Naive thymus-derived CD4-positive, alpha-beta T cell (primary cell): ENCODE measurements around the gene MSTN. TPM values are rescaled to one million over a fixed set of nuclear protein-coding genes. Genes with fewer than 3 reads are reported as not detected.

Experiments used
- ATAC-seq: fragments of 150-1000 bp; cut with Tn5 transposase; 2 replicates; pipeline ENCODE4 v1.10.0; 2021; ENCODE audit warnings: mild to moderate bottlenecking, moderate library complexity
- CTCF ChIA-PET: fragments of 350-600 bp; sonication (Branson Sonifier 250); formaldehyde crosslinking; loops from one replicate; lab custom pipeline; 2021; ENCODE audit warnings: antibody characterized with exemption; lab: Charles Lee
- POLR2A ChIA-PET: fragments of 350-600 bp; sonication (Branson Sonifier 250); formaldehyde crosslinking; loops from one replicate; lab custom pipeline; 2021; ENCODE audit warnings: antibody characterized with exemption, inconsistent platforms; lab: Charles Lee
- DNase-seq, 9 donors: peaks; one replicate each; pipeline versions ENCODE4 v3.0.0 to v3.0.0-alpha.2; 2020 to 2022; ENCODE audit warnings: mixed read lengths in 1 of 9
- H3K27ac ChIP-seq: one replicate; pipeline ENCODE4 v1.7.0; 2013; ENCODE audit warnings: mild to moderate bottlenecking, low read depth, low read length, moderate library complexity
- H3K27me3 ChIP-seq, 2 donors: one replicate each; pipeline ENCODE4 v1.7.0; 2013; ENCODE audit warnings: low read length in 2 of 2, mild to moderate bottlenecking in 2 of 2, moderate library complexity in 2 of 2; ENCODE audit not compliant: control insufficient read depth in 2 of 2, insufficient read depth in 2 of 2
- H3K36me3 ChIP-seq, 3 experiments: 1 replicate in 2 of 3; 2 replicates in 1 of 3; pipeline ENCODE4 v1.7.0; 2013; ENCODE audit warnings: low read length in 3 of 3, mild to moderate bottlenecking in 3 of 3, moderate library complexity in 1 of 3; ENCODE audit not compliant: insufficient read depth in 3 of 3, control insufficient read depth in 2 of 3
- H3K4me1 ChIP-seq, 2 donors: one replicate each; pipeline ENCODE4 v1.7.0; 2013; ENCODE audit warnings: low read length in 2 of 2, mild to moderate bottlenecking in 2 of 2, moderate library complexity in 1 of 2; ENCODE audit not compliant: control insufficient read depth in 2 of 2, insufficient read depth in 2 of 2
- H3K4me3 ChIP-seq: 2 replicates; pipeline ENCODE4 v1.7.0; 2013; ENCODE audit warnings: mild to moderate bottlenecking, low read length
- H3K9me3 ChIP-seq, 3 experiments: 1 replicate in 2 of 3; 2 replicates in 1 of 3; pipeline ENCODE4 v1.7.0; 2013; ENCODE audit warnings: low read length in 3 of 3; ENCODE audit not compliant: control insufficient read depth in 2 of 3
- H3K27ac Mint-ChIP-seq, 9 donors: one replicate each; pipeline ENCODE4 v1.8.0; 2020 to 2022; ENCODE audit warnings: mixed read lengths in 9 of 9, mild to moderate bottlenecking in 8 of 9, moderate library complexity in 5 of 9, inconsistent platforms in 2 of 9
- H3K27me3 Mint-ChIP-seq, 5 donors: one replicate each; pipeline ENCODE4 v1.8.0; 2021 to 2022; ENCODE audit warnings: mixed read lengths in 5 of 5, mild to moderate bottlenecking in 1 of 5
- H3K36me3 Mint-ChIP-seq, 5 donors: one replicate each; pipeline ENCODE4 v1.8.0; 2020 to 2022; ENCODE audit warnings: mixed read lengths in 5 of 5, mild to moderate bottlenecking in 3 of 5, inconsistent platforms in 1 of 5
- H3K4me1 Mint-ChIP-seq, 7 donors: one replicate each; pipeline ENCODE4 v1.8.0; 2020 to 2022; ENCODE audit warnings: mixed read lengths in 7 of 7, mild to moderate bottlenecking in 3 of 7, inconsistent platforms in 1 of 7
- H3K4me3 Mint-ChIP-seq, 10 donors: one replicate each; pipeline ENCODE4 v1.8.0; 2020 to 2022; ENCODE audit warnings: mild to moderate bottlenecking in 10 of 10, mixed read lengths in 10 of 10, moderate library complexity in 6 of 10, inconsistent platforms in 2 of 10
- H3K9me3 Mint-ChIP-seq, 11 donors: one replicate each; pipeline ENCODE4 v1.8.0; 2020 to 2022; ENCODE audit warnings: mixed read lengths in 11 of 11, mild to moderate bottlenecking in 4 of 11, inconsistent platforms in 1 of 11, moderate library complexity in 1 of 11
- intact Hi-C, 2 donors: fragments of 100-400 bp; cut with micrococcal nuclease; formaldehyde crosslinking; loops; one replicate each; pipeline ENCODE4 v1.15.1; 2023
- polyA plus RNA-seq, 2 donors: library from polyadenylated mRNA; unstranded; fragments of 300-500 nt; fragmentation: Illumina TruSeq; gene quantifications; one replicate each; pipeline ENCODE4 v1.2.3, GENCODE V29; 2021
- total RNA-seq, 6 experiments: library from RNA in 5 of 6; stranded (reverse) in 5 of 6; gene quantifications; 1 replicate in 5 of 6; 2 replicates in 1 of 6; pipeline ENCODE4 v1.2.3 and lab custom pipeline; 2021 to 2026

The MSTN gene
- total and polyA plus RNA-seq, 7 experiments from 2014 or later = 0.10 to 0.29 (median 0.19) TPM; not detected in 4

GRCh38 chr2:190060019-190060418, 2.5 kb downstream of the MSTN start:
- Mint-ChIP-seq H3K27me3 (peaks cover 0 to 14% (median 0%) of the 10 kb centered on the region in 5 donors), H3K27ac (no peak overlapping the region), H3K4me3 (no peak overlapping the region), H3K4me1 (no peaks in the 10 kb centered on the region), H3K36me3 (no peaks in the 10 kb centered on the region), H3K9me3 (no peaks in the 10 kb centered on the region)
- H3K4me1 ChIP-seq = no peaks in the 10 kb centered on the region
- no peaks in the 10 kb centered on the region for H3K9me3 ChIP-seq
- DNase-seq (no peak), ATAC-seq (no peak)
- intact Hi-C loops = no loop called here
- H3K27me3 ChIP-seq = no peaks in the 10 kb centered on the region
- ChIA-PET CTCF (no interaction called here), POLR2A (no interaction called here)
- no peak overlapping the region for H3K4me3 ChIP-seq
- H3K36me3 ChIP-seq = no peaks in the 10 kb centered on the region
- no peak overlapping the region for H3K27ac ChIP-seq

- POLR2A ChIA-PET = no interaction called here
- CTCF ChIA-PET = no interaction called here
- Histone ChIP-seq H3K9me3 (no peaks in the 10 kb centered on the region), H3K27me3 (no peaks in the 10 kb centered on the region), H3K4me1 (no peaks in the 10 kb centered on the region), H3K36me3 (no peaks in the 10 kb centered on the region), H3K4me3 (no peak overlapping the region), H3K27ac (no peak overlapping the region)
- Mint-ChIP-seq H3K27me3 (peaks cover 0 to 5% (median 0%) of the 10 kb centered on the region in 5 donors), H3K36me3 (no peaks in the 10 kb centered on the region), H3K27ac (no peak overlapping the region), H3K9me3 (no peaks in the 10 kb centered on the region), H3K4me3 (no peak overlapping the region), H3K4me1 (no peaks in the 10 kb centered on the region)
- intact Hi-C loops = no loop called here
- DNase-seq (no peak), ATAC-seq (no peak)
Observed at GRCh38 chr2:190053426-190053825, 9.1 kb downstream of the MSTN start.

- POLR2A ChIA-PET = no interaction called here
- Histone ChIP-seq H3K27ac (no peak overlapping the region), H3K4me3 (no peak overlapping the region), H3K27me3 (no peaks in the 10 kb centered on the region), H3K36me3 (no peaks in the 10 kb centered on the region), H3K9me3 (no peaks in the 10 kb centered on the region), H3K4me1 (no peaks in the 10 kb centered on the region)
- peaks cover 0 to 8% (median 3%) of the 10 kb centered on the region in 5 donors for H3K27me3 Mint-ChIP-seq
- intact Hi-C loops = no loop called here
- ATAC-seq = no peak
- no peaks in the 10 kb centered on the region for H3K9me3 Mint-ChIP-seq
- CTCF ChIA-PET = no interaction called here
- H3K4me3 Mint-ChIP-seq = no peak overlapping the region
- DNase-seq = no peak
- H3K4me1 Mint-ChIP-seq = no peaks in the 10 kb centered on the region
- no peaks in the 10 kb centered on the region for H3K36me3 Mint-ChIP-seq
- H3K27ac Mint-ChIP-seq = no peak overlapping the region
Observed at GRCh38 chr2:190052307-190052706, 10.2 kb downstream of the MSTN start.

- peaks cover 0 to 12% (median 5%) of the 10 kb centered on the region in 5 donors for H3K27me3 Mint-ChIP-seq
- H3K27ac ChIP-seq = no peak overlapping the region
- CTCF ChIA-PET = no interaction called here
Observed at GRCh38 chr2:190051223-190051622, 11.3 kb downstream of the MSTN start.

GRCh38 chr2:190050001-190050400, 12.5 kb downstream of the MSTN start:
- H3K36me3 Mint-ChIP-seq = no peaks in the 10 kb centered on the region
- ATAC-seq (no peak), DNase-seq (no peak)
- POLR2A ChIA-PET = no interaction called here
- H3K4me1 Mint-ChIP-seq = no peaks in the 10 kb centered on the region
- Histone ChIP-seq H3K36me3 (no peaks in the 10 kb centered on the region), H3K4me3 (no peak overlapping the region), H3K27me3 (no peaks in the 10 kb centered on the region), H3K4me1 (no peaks in the 10 kb centered on the region), H3K27ac (no peak overlapping the region), H3K9me3 (no peaks in the 10 kb centered on the region)
- no peak overlapping the region for H3K4me3 Mint-ChIP-seq
- intact Hi-C loops = no loop called here
- H3K9me3 Mint-ChIP-seq = no peaks in the 10 kb centered on the region
- CTCF ChIA-PET = no interaction called here
- H3K27ac Mint-ChIP-seq = no peak overlapping the region
- H3K27me3 Mint-ChIP-seq = peaks cover 0 to 14% (median 6%) of the 10 kb centered on the region in 5 donors

More at GRCh38 chr2:190051223-190051622, 11.3 kb downstream of the MSTN start:
- H3K9me3 Mint-ChIP-seq = no peaks in the 10 kb centered on the region
- intact Hi-C loops = no loop called here
- no peaks in the 10 kb centered on the region for H3K27me3 ChIP-seq
- H3K36me3 ChIP-seq = no peaks in the 10 kb centered on the region
- DNase-seq = no peak
- no peaks in the 10 kb centered on the region for H3K4me1 Mint-ChIP-seq
- H3K27ac Mint-ChIP-seq = no peak overlapping the region
- H3K9me3 ChIP-seq = no peaks in the 10 kb centered on the region
- POLR2A ChIA-PET = no interaction called here
- ATAC-seq = no peak
- no peaks in the 10 kb centered on the region for H3K4me1 ChIP-seq
- H3K36me3 Mint-ChIP-seq = no peaks in the 10 kb centered on the region
- H3K4me3 Mint-ChIP-seq = no peak overlapping the region
- H3K4me3 ChIP-seq = no peak overlapping the region

- H3K4me3 Mint-ChIP-seq = no peak overlapping the region
- ATAC-seq (no peak), DNase-seq (no peak)
- H3K36me3 Mint-ChIP-seq = no peaks in the 10 kb centered on the region
- no peak overlapping the region for H3K27ac Mint-ChIP-seq
- Histone ChIP-seq H3K36me3 (no peaks in the 10 kb centered on the region), H3K27me3 (no peaks in the 10 kb centered on the region), H3K27ac (no peak overlapping the region), H3K4me3 (no peak overlapping the region), H3K9me3 (no peaks in the 10 kb centered on the region), H3K4me1 (no peaks in the 10 kb centered on the region)
- ChIA-PET POLR2A (no interaction called here), CTCF (no interaction called here)
- no peaks in the 10 kb centered on the region for H3K4me1 Mint-ChIP-seq
- no peaks in the 10 kb centered on the region for H3K9me3 Mint-ChIP-seq
- H3K27me3 Mint-ChIP-seq = peaks cover 19 to 37% (median 33%) of the 10 kb centered on the region in 5 donors
- intact Hi-C loops = no loop called here
Observed at GRCh38 chr2:190044866-190045265, 17.7 kb downstream of the MSTN start.

- CTCF ChIA-PET = no interaction called here
- DNase-seq = no peak
- no peak overlapping the region for H3K4me3 ChIP-seq
- Mint-ChIP-seq H3K9me3 (no peaks in the 10 kb centered on the region), H3K36me3 (no peaks in the 10 kb centered on the region), H3K4me3 (no peak overlapping the region), H3K27me3 (peaks cover 21 to 40% (median 33%) of the 10 kb centered on the region in 5 donors), H3K27ac (no peak overlapping the region), H3K4me1 (no peaks in the 10 kb centered on the region)
- POLR2A ChIA-PET = no interaction called here
- H3K27me3 ChIP-seq = no peaks in the 10 kb centered on the region
- no peak overlapping the region for H3K27ac ChIP-seq
- intact Hi-C loops = no loop called here
- no peaks in the 10 kb centered on the region for H3K36me3 ChIP-seq
- ATAC-seq = no peak
- H3K4me1 ChIP-seq = no peaks in the 10 kb centered on the region
- H3K9me3 ChIP-seq = no peaks in the 10 kb centered on the region
Observed at GRCh38 chr2:190043441-190043840, 19.1 kb downstream of the MSTN start.
